ENCODE measurements around the gene TFEB.

DNA sequence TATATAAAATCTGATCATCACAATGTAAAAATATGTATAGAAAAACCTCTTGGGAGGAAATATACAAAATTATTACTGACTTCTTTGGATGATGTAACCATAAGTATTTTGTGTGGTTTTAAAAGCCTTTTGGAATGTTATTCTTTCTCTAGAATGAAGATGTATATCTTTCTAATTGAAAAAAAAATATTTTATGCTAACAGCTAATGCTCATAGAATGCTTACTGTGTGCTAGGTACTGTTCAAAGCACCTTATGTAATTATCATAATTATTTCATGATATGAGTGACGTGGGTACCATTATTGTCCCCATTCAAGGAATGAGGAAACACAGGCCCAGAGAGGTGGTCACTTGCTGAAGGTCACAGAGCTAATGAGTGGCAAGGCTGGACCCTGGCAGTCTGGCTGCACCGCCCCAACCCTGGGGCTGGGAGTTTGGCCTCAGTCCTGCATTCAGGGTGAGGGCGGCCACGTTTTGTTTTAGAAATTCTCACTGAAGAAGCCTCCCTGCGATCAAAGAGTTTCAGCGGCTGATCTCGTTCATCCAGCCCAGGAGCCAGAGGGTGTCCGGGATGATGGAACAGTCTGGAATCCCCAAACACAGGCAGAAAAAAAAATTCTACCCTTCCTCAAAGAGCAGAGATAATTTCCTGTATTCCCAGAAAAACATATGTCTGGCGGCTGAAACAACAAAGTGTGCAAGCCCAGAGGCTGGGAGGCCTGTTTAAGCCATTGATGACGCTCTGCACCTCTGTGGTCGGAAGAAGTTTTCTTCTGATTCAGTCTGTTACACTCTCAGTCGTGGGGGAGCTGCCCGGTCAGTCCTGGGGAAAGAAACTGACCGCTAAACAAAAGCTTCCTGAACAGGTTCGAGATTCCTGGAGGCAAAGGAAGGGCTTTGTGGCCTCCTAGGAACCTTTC, 37.3 kb downstream of the TFEB start:
- TF ChIP-seq, protein P1, sequence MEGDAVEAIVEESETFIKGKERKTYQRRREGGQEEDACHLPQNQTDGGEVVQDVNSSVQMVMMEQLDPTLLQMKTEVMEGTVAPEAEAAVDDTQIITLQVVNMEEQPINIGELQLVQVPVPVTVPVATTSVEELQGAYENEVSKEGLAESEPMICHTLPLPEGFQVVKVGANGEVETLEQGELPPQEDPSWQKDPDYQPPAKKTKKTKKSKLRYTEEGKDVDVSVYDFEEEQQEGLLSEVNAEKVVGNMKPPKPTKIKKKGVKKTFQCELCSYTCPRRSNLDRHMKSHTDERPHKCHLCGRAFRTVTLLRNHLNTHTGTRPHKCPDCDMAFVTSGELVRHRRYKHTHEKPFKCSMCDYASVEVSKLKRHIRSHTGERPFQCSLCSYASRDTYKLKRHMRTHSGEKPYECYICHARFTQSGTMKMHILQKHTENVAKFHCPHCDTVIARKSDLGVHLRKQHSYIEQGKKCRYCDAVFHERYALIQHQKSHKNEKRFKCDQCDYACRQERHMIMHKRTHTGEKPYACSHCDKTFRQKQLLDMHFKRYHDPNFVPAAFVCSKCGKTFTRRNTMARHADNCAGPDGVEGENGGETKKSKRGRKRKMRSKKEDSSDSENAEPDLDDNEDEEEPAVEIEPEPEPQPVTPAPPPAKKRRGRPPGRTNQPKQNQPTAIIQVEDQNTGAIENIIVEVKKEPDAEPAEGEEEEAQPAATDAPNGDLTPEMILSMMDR (IDR thresholded peaks at IDR 0.05 in 8 of 11, conservative IDR thresholded peaks at IDR 0.05 in 3 of 11), result no peak
- peak in 1 of 3 donors; percentile 32 for TF ChIP-seq POLR2AphosphoS5 (IDR thresholded peaks at IDR 0.05)

Measured in spleen (tissue), 7 donors.